GM21576 (cell line): Measurements from ENCODE around the gene FAM184A.

Experiments used
- ATAC-seq: cut with Tn5 transposase; IDR thresholded peaks from one replicate; pipeline ENCODE4 v1.9.1; 2021; ENCODE audit warnings: mild to moderate bottlenecking, moderate library complexity; ENCODE audit not compliant: unreplicated experiment

The FAM184A gene

DNA sequence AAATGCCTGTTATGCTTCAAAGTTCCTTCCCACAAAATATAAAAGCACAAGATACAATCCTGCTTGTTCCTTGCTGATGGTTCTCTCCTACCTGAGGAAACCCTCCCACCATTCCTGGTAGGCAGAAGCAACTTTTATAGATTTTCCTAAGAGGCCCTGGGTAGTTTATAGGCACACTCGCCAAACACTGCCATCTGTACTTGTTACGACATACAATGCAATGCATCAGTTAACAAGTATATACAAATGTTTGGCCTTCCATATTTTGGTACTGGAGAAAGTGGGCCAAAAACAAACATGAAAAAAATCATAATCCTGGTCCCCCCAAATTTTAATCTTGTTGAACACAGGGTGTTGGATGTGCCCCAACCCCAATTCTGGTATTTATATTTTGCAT lies 160.1 kb downstream of the FAM184A start:
- ATAC-seq: no peak

DNA sequence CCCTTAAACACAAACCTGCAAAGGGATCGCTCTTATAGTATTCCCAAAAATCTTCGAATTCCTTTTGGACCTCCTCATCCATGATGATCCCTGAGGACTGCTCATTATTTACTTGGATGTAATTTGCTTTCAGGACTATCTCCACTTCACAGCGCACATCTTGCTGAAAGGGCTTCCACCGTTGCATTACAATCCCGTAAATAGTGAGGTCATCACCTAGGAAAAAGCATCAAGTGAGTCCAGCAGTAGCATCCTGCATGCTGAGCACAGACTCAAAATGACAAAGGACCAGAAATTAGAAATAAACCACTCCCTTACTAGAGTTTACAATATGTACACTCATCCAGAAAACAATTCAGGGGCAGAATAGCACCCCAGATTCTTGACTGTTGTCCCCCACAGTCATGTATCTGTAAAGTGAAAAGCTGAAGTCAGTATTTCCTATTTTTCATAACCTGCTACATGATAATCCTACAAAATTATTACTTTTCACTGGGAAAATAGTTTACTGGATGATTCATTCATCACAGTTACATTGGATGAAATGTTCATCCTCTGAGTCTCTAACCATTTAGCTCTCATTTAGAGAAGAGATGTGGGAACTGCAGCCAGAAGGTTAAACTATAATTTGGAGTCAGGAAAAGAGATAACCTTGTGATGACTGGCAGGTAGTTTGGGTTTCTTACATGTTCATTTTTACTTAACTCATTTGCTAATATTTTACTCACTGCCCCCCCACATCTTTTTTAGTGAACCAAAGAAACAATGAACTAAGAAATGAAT lies 160.7 kb downstream of the FAM184A start:
- ATAC-seq: no peak

DNA sequence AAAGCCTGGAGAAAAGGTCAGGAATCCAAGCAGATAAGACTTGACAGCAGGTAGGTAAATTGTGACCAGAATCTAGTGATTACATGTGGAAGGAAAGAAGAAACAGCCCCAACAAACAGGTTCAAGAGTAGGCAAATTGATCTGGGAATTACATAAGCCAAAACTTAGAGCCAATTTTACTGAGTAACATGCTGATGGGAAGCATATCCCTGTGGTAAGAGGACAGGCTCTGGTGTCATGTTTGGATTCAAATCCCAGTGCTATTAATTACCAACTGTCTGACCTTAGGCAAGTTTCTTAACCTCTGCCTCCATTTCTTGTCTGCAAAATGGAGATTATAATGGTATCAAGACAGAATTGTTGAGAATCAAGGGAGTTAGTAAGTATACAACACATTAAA lies 163.9 kb downstream of the FAM184A start:
- ATAC-seq: no peak

DNA sequence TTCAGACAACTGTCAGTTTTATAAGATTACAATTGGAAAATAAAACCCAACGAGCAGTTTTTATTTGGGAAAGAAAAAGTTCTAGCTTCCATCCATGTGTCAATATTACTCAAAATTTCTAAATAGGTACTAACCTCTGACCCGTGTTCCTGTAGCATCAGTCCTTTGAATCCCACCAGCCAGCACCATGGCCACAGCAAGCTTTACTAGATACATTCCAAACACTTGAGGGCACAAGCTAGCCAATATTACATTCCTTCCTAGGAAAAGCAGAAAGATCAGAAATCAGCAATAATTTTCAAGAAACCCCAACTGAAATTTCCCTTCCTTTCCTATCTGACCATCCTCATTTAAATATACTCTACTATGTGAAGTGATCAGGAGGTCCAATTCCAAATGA lies 165.3 kb downstream of the FAM184A start:
- ATAC-seq: no peak

DNA sequence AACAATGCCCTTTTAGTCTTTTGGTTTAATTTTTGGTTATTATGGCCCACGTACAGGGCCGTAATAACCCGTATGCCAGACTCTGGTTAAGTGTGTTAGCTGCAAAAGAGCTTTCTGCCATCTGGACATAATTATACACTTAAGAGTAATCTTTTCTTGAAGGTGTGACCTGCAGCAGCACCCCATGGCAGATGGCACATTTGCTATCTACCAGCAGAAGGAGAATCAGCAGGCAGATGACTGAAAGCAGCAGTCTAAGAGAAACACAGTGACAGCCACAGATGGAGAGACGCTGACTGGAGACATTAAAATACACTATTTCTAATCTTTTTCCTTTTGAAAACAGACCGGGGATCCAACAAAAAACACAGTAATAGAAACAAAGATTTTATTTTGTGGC lies 165.8 kb downstream of the FAM184A start:
- ATAC-seq: no peak
